Liver (tissue), 9 donors: Measurements from ENCODE around the gene PTPN4. TPM values are rescaled to one million over a fixed set of nuclear protein-coding genes. Genes with fewer than 3 reads are reported as not detected.

Experiments used
- DNase-seq: peaks from one replicate; pipeline ENCODE4 v3.0.0-alpha.2; 2017; ENCODE audit warnings: low spot score
- H3K27ac ChIP-seq, 2 donors: one replicate each; pipeline ENCODE4 v1.7.0; 2013; ENCODE audit warnings: inconsistent platforms in 2 of 2, low read length in 2 of 2, control low read depth in 1 of 2, low read depth in 1 of 2, mild to moderate bottlenecking in 1 of 2
- H3K27me3 ChIP-seq, 4 donors: one replicate each; pipeline versions ENCODE4 v1.6.1 to v1.7.0; 2013; ENCODE audit warnings: low read length in 3 of 4, inconsistent platforms in 1 of 4, mild to moderate bottlenecking in 1 of 4, moderate library complexity in 1 of 4; ENCODE audit not compliant: control insufficient read depth in 4 of 4, insufficient read depth in 4 of 4
- H3K36me3 ChIP-seq, 4 donors: one replicate each; pipeline versions ENCODE4 v1.6.1 to v1.7.0; 2013; ENCODE audit warnings: low read length in 3 of 4, mild to moderate bottlenecking in 3 of 4, low read depth in 1 of 4, moderate library complexity in 1 of 4; ENCODE audit not compliant: control insufficient read depth in 4 of 4, insufficient read depth in 3 of 4
- H3K4me1 ChIP-seq, 4 donors: one replicate each; pipeline versions ENCODE4 v1.6.1 to v1.7.0; 2013; ENCODE audit warnings: low read length in 3 of 4, mild to moderate bottlenecking in 3 of 4, moderate library complexity in 1 of 4; ENCODE audit not compliant: control insufficient read depth in 4 of 4, insufficient read depth in 4 of 4
- H3K4me3 ChIP-seq, 3 donors: one replicate each; pipeline versions ENCODE4 v1.6.1 to v1.7.0; 2013; ENCODE audit warnings: low read length in 3 of 3, control low read depth in 1 of 3, low read depth in 1 of 3, mild to moderate bottlenecking in 1 of 3
- H3K9ac ChIP-seq, 2 donors: one replicate each; pipeline ENCODE4 v1.7.0; 2013; ENCODE audit warnings: low read length in 2 of 2, mild to moderate bottlenecking in 2 of 2, moderate library complexity in 2 of 2, control low read depth in 1 of 2, low read depth in 1 of 2
- H3K9me3 ChIP-seq, 4 donors: one replicate each; pipeline versions ENCODE4 v1.6.1 to v1.7.0; 2013; ENCODE audit warnings: low read length in 3 of 4; ENCODE audit not compliant: control insufficient read depth in 4 of 4
- CTCF ChIP-seq: fragments of 150-350 bp; IDR thresholded peaks from 2 replicates; pipeline ENCODE4 v1.5.1; 2017; ENCODE audit warnings: improper control_type of control experiment, low read depth, low read length; ENCODE audit not compliant: missing input control
- EGR1 ChIP-seq, 2 donors: IDR thresholded peaks; 2 replicates each; pipeline ENCODE4 v1.6.1; 2016 to 2018; ENCODE audit warnings: antibody characterized with exemption in 2 of 2, low read depth in 2 of 2
- FOXA2 ChIP-seq: IDR thresholded peaks from 2 replicates; pipeline ENCODE4 v1.6.1; 2016; ENCODE audit warnings: antibody characterized with exemption
- HNF4A ChIP-seq, 2 donors: conservative IDR thresholded peaks; 2 replicates each; pipeline ENCODE4 v1.6.1; 2016; ENCODE audit warnings: antibody characterized with exemption in 2 of 2, mild to moderate bottlenecking in 2 of 2
- HNF4G ChIP-seq: IDR thresholded peaks from 2 replicates; pipeline ENCODE4 v1.6.1; 2016; ENCODE audit warnings: antibody characterized with exemption
- NR2F2 ChIP-seq: IDR thresholded peaks from 2 replicates; pipeline ENCODE4 v1.6.1; 2016; ENCODE audit warnings: antibody characterized with exemption
- RXRA ChIP-seq, 2 donors: IDR thresholded peaks; 2 replicates each; pipeline ENCODE4 v1.6.1; 2017 to 2018; ENCODE audit warnings: antibody characterized with exemption in 2 of 2, mild to moderate bottlenecking in 1 of 2
- TAF1 ChIP-seq: conservative IDR thresholded peaks from 2 replicates; pipeline ENCODE4 v1.6.1; 2016; ENCODE audit warnings: antibody characterized with exemption, mild to moderate bottlenecking
- YY1 ChIP-seq: IDR thresholded peaks from 2 replicates; pipeline ENCODE4 v1.6.1; 2016; ENCODE audit warnings: antibody characterized with exemption, mild to moderate bottlenecking
- WGBS: extraction: QIAGEN DNeasy Blood & Tissue Kit; methylation state at CpG from one replicate; pipeline ENCODE4 v1.1.7; 2013; 5-methylcytosine and 5-hydroxymethylcytosine counted together
- polyA plus RNA-seq, 2 donors: library from polyadenylated mRNA; stranded (reverse) in 1 of 2; unstranded in 1 of 2; fragments of 200-250 nt in 1 of 2; fragments of >200 nt in 1 of 2; fragmentation: Nextera tagmentation in 1 of 2; extraction: Ambion mirVana in 1 of 2; gene quantifications; one replicate each; pipeline versions ENCODE4 v1.2.1 to v1.2.3, GENCODE V29; 2013 to 2015
- total RNA-seq, 2 donors: library from RNA; depleted of rRNA; stranded (reverse); fragments of >200 nt; gene quantifications; one replicate each; pipeline ENCODE4 v1.2.3, GENCODE V29; 2014
- TF ChIP-seq, protein P1 (sequence below): IDR thresholded peaks from 2 replicates; pipeline ENCODE4 v1.6.1; 2016; ENCODE audit warnings: antibody characterized with exemption
- TF ChIP-seq, protein P2 (sequence below): IDR thresholded peaks from 2 replicates; pipeline ENCODE4 v1.6.1; 2016; ENCODE audit warnings: antibody characterized with exemption, mild to moderate bottlenecking
- TF ChIP-seq, protein P3 (sequence below): IDR thresholded peaks from 2 replicates; pipeline ENCODE4 v1.6.1; 2016; ENCODE audit warnings: antibody characterized with exemption
- donor health status: healthy.
- donor health status: healthy.
- donor health status: healthy.
- donor health status: healthy.
- donor health status: healthy.

Gene PTPN4
- total and polyA plus RNA-seq, 4 donors, result 4.2 to 34.6 (median 9.5) TPM

GRCh38 chr2:119739580-119740255, 20.0 kb upstream of the PTPN4 start:
- no peaks in the 10 kb centered on the region for H3K27me3 ChIP-seq
- no peak overlapping the region for H3K9ac ChIP-seq
- no peaks in the 10 kb centered on the region for H3K36me3 ChIP-seq
- TF ChIP-seq, protein P1, sequence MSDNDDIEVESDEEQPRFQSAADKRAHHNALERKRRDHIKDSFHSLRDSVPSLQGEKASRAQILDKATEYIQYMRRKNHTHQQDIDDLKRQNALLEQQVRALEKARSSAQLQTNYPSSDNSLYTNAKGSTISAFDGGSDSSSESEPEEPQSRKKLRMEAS, result no peak
- TF ChIP-seq HNF4A (conservative IDR thresholded peaks at IDR 0.05), result no peak
- TF ChIP-seq RXRA (IDR thresholded peaks at IDR 0.05), result no peak
- no peak for TF ChIP-seq HNF4G
- no peak for TF ChIP-seq NR2F2
- TF ChIP-seq, protein P2, sequence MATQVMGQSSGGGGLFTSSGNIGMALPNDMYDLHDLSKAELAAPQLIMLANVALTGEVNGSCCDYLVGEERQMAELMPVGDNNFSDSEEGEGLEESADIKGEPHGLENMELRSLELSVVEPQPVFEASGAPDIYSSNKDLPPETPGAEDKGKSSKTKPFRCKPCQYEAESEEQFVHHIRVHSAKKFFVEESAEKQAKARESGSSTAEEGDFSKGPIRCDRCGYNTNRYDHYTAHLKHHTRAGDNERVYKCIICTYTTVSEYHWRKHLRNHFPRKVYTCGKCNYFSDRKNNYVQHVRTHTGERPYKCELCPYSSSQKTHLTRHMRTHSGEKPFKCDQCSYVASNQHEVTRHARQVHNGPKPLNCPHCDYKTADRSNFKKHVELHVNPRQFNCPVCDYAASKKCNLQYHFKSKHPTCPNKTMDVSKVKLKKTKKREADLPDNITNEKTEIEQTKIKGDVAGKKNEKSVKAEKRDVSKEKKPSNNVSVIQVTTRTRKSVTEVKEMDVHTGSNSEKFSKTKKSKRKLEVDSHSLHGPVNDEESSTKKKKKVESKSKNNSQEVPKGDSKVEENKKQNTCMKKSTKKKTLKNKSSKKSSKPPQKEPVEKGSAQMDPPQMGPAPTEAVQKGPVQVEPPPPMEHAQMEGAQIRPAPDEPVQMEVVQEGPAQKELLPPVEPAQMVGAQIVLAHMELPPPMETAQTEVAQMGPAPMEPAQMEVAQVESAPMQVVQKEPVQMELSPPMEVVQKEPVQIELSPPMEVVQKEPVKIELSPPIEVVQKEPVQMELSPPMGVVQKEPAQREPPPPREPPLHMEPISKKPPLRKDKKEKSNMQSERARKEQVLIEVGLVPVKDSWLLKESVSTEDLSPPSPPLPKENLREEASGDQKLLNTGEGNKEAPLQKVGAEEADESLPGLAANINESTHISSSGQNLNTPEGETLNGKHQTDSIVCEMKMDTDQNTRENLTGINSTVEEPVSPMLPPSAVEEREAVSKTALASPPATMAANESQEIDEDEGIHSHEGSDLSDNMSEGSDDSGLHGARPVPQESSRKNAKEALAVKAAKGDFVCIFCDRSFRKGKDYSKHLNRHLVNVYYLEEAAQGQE, result no peak
- no peak for TF ChIP-seq FOXA2
- TF ChIP-seq YY1, result no peak
- TF ChIP-seq TAF1, result no peak
- no peak for TF ChIP-seq EGR1 (IDR thresholded peaks at IDR 0.05; ENCODE audit: low read depth in 2 of 2)
- TF ChIP-seq, protein P3, sequence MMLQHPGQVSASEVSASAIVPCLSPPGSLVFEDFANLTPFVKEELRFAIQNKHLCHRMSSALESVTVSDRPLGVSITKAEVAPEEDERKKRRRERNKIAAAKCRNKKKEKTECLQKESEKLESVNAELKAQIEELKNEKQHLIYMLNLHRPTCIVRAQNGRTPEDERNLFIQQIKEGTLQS, result no peak
- no peak for TF ChIP-seq CTCF
- H3K9me3 ChIP-seq, result no peaks in the 10 kb centered on the region
- H3K27ac ChIP-seq, result no peak overlapping the region
- no peak overlapping the region for H3K4me3 ChIP-seq
- WGBS, result 50% methylated on average over 3 of the region's 3 CpGs
- no peak for DNase-seq
- peaks cover 1 to 20% (median 18%) of the 10 kb centered on the region in 4 donors for H3K4me1 ChIP-seq

DNA sequence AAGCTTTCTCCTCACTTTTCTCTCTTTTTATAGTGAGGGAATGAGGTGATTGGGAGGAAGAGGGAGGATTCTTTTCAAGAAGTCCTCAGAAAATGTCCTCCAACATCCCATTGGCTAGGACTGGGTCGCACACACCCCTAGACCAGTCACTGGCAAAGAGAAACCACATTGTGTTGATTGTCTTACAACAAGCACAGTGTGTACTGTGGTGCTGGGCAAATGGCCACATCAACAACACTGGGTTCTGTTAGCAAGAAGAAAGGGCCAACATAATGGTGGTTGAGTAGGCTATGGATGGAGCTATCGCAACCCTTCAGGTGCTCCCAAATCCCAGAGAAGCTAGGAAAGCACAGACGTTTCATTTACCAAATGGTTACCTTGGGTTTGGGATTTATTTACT, 18.7 kb upstream of the PTPN4 start:
- Histone ChIP-seq H3K9ac (no peak overlapping the region), H3K36me3 (no peaks in the 10 kb centered on the region), H3K27ac (no peak overlapping the region), H3K27me3 (no peaks in the 10 kb centered on the region), H3K9me3 (no peaks in the 10 kb centered on the region), H3K4me3 (no peak overlapping the region), H3K4me1 (peaks cover 1 to 22% (median 18%) of the 10 kb centered on the region in 4 donors)
- no peak for DNase-seq
- 96% methylated on average over 3 of the region's 3 CpGs for WGBS
- no peak for TF ChIP-seq FOXA2
- TF ChIP-seq, protein P1, result no peak
